Eye (tissue), 1 donor: ENCODE measurements around the gene STK32A.

Experiments used
- DNase-seq: peaks from one replicate; pipeline ENCODE4 v3.0.0-alpha.2; 2015

The STK32A gene

DNA sequence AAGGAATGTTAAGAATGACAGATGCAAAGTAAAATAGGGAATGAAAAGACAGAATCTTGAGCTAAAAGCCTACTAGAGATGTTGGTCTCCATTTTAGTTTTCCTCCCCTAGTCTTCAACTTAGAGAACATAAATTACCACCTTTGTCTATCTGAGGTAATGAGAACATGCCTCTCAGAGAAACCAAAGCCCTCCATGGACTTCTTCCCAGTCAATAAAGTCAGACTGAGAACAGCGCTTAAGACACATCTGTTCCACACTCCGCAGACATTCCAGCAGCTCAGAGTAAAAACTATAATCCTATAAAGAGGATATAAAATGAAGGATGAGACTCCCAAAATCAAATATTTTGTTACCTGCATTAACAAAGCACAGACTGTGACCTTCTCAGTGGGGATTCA is 195.8 kb downstream of the STK32A start:
- DNase-seq, result no peak

DNA sequence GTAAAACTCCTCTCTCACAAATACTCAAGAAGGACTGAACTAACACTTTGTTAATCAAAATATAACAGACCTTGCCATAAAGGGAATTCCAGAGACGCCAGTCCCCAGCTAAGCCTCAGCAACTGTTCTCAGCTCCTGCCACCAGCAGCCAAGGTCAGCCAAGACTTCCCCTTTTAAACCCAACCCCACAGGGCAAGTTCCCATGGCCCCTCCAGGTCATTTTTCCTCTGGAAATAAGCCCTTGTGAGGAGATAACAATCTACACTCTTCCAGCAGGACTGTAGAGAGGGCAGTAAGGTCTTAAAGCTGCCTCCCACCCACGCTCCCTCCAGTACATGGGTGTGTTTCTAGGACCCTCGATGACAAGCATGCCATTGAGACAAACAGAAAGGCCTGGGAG is 196.8 kb downstream of the STK32A start:
- no peak for DNase-seq

DNA sequence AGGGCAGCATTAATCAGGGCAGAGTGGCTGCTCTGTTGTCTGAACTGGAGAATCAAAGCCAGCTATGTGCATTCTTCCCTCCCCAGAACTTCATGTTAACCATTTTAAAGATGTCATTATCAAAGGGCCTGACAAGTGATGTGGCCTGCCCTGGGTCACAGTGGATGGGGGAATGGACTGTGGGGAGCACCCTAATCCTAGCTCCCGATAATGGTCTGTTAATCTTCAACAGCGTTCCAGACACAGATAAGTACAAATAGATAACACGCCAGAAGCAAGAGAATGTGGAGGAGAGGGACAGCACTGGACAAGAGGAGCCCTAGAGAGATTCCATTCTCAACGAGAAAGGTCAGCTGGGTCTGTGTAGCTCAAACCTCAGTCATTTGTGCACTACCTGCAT is 197.5 kb downstream of the STK32A start:
- no peak for DNase-seq

DNA sequence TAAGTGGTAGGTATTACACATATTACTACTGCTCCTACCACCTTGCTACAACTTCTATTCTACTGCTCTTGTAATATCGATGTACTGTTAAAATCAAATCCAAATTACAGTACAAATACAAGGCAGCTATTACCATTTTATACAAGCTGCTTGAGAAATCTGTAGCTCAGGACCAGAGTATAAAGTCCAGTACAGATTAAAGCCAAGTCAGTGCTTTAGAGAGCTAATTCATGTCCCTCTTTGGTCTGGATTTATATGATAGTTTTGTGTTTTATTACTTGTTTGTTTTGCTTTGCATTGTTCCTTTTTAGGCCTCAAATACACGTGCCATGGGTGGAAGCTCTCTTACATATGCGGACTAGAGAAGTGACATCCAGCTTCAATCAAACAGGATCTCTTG is 199.2 kb downstream of the STK32A start:
- no peak for DNase-seq

DNA sequence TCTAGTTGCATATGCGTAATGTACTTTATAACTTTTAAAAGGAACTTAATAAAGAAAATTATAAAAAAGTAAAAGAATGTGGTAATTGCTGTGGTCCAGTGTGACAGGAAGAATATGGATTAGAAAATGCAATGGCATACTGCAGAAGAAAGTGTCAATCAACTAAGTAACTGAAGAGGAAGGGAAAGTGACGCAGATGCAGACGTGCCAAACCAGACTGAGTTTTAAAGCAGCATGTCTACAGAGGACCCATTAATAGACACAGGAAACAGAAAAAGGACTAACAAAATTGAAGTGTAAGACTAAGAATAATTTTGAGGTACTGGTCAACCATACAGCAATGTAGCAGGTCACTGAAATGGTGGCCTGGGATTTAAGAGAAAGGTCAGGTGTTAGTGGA is 201.8 kb downstream of the STK32A start:
- DNase-seq, result no peak

DNA sequence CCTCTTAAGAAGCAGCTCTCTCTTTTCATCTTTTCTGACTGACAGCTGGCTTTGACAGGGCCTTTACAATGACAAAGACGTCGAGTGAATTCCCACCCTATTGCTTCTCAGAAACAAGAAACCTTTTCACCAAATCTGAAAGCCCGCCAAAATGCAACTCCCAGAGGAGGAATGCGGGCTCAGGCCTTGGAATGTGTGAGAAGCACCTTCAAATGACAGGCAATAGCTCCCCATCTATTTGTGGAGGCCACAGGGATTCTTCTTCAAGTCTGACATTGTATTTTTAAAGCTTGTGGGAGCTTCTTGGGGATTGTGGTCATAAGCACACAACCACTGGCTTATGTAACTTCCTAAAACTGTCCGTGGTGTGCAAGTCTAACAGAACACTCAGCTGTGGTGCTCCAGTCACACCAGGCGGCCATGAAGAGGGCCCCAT is 202.4 kb downstream of the STK32A start:
- no peak for DNase-seq
